T47D (cell line): ENCODE measurements around the gene KMT2E.

Experiments used
- DNase-seq, 2 experiments: peaks; one replicate each; pipeline versions ENCODE4 v3.0.0 to v3.0.0-alpha.2; 2011 to 2012; ENCODE audit warnings: low read depth in 1 of 2, low spot score in 1 of 2
- JUND ChIP-seq: IDR thresholded peaks from 2 replicates; pipeline ENCODE4 v1.6.1; 2012; ENCODE audit warnings: low read depth
- in situ Hi-C: cut with HindIII; loops from 2 replicates; pipeline ENCODE4 v1.10.0; 2016; ENCODE audit warnings: low sequenced_read_pairs, low pct_unique_long_range_greater_than_20kb

Gene KMT2E

DNA sequence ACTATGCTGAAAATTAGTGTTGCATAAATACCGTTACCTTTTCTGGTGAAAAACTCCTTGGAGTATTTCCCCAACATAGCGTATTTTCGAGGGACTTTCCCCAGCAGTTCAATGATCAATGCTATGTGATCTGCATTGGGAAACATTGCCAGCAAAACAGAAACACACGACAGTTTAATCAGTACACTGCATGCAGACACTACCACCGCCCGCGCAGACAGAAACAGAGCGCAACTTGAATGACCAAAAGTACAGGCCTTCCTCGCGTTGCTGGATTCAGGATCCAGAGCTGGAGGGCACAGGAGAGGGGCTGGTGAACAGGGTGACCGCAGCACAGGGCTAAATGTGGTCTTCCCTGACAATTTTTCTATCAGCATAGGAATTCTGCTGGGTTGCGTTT lies 111.7 kb downstream of the KMT2E start:
- DNase-seq, result no peak
- no peak for TF ChIP-seq JUND
- in situ Hi-C loops, result no loop called here

DNA sequence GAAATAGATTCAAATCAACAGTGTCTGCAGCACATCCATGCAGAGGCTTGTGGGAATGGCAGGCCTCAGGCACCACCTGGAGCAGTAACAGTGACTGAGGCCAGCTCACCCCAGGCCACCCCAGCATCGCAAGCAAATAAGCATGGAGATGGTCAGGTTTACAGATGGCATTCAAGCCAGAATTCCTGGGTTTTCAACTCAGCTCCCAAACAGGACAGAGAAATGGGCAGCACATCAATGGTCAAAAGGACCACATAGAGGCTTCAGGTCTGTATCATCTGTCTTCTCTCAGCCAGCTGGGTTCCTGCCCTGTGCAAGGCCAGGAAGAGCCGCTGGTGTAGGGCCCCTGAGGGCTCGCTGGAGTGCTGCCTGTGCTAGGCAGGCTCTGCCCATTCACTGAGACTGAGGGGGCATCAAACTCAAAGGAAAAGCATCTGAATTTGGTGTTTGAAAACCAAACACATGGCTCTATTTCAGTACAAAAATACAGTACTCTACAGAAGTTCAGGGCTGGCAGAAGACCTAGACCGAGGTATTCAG lies 112.5 kb downstream of the KMT2E start:
- TF ChIP-seq JUND, result no peak
- no peak for DNase-seq
- in situ Hi-C loops, result no loop called here

DNA sequence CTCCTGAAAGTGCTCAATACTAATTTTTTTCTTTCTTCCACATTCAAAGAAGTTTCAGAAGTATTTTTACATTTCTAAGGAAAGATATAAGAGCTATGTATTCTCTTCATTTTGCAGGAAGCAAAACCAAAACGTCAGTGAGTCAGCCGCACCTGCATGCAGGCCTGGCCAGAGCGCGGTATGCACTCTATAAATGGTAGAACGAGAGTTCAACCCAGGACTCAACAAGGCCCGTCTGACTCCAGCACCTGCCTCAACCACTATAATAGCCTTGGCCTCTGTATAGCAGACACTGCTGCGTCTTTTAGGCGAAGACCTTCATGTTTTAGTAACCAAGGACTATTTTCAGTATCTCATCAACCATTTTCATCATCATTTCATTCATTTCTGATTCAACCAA lies 113.2 kb downstream of the KMT2E start:
- no peak for TF ChIP-seq JUND

DNA sequence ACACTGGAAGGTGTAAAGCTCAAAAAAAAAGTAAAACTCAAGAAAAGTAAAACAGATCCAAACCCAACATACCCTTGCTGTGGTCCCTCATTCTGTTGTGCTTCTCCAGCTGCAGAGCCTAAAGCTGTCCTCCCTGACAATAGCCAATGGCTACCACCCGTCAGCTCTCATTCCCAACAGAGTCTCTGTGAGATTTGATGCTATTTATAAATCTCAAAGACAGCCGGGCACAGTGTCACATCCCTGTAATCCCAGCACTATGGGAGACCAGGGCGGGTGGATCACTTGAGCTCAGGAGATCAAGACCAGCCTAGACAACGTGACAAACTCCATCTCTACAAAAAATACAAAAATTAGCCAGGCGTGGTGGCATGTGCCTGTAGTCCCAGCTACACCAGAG lies 116.0 kb downstream of the KMT2E start:
- in situ Hi-C loops, result no loop called here
- TF ChIP-seq JUND, result no peak
- DNase-seq, result no peak

More for the DNA sequence above, 113.2 kb downstream of the KMT2E start:
- in situ Hi-C loops, result no loop called here
- DNase-seq, result no peak

DNA sequence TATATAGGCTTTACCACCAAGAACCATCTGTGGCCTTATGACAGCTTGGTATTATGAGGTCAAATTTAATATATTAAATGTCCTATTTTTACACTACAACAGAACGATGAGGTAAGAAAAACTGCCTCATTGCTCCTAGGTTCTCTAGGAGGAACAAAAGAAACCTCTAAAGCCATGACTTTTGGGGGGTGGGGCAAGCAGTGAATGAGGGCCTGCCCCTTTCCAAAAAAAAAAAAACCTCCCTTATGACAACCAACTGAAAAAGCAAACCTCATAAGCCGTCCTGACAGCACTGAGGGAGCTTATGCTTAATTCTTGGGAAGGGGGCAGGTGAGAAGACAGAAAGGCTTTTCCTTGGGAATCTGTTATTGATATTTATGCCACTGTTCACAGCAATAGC lies 116.6 kb downstream of the KMT2E start:
- in situ Hi-C loops, result no loop called here
- no peak for DNase-seq
- no peak for TF ChIP-seq JUND

DNA sequence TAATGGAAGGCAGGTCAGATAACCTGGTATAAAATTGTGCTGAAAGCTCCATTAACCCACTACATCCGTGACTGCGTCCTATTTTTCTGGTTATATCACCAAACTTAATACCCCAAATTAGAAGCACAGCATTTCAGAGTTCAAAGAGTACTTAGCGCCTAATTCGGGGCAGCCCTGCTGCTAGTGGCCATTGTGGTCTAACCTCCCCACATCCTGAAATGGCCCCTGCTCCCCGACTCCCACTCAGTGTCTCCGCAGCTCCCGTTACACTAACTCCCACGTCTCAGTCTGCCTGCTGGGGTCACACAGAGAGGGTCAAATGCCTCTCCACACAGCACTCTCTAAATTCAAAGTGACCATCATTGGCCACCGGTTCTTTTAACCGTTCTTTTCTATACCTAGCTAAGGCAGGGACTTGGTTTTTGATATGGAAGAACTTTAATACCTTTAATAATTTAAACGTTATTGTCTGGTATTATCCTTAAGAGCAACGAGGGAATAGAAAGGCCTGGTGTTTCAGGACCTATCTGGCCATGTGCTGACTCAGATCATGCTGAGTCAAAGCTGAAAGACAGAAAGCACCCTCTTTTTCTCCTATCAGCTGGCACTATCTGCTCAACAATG lies 117.1 kb downstream of the KMT2E start:
- no peak for DNase-seq
- in situ Hi-C loops, result no loop called here
- TF ChIP-seq JUND, result no peak

DNA sequence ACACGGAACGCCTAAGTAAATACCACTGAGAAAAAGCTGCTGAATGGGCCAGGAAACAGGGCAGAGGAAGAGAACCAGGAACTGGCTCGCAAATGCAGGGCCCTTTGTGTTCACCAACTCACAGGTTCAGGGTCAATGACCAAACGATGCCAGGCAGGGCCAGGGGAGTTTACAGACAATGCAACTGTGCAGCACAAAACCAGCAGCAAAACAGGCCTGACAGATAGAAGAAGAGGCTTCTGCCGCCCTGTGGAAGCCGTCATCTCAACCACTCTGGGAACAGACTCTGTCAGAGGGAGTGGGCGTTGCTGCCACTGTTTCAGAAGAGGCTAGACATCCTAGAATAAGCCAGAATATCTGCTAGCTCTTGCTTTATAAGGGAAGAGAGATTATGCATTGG lies 117.9 kb downstream of the KMT2E start:
- in situ Hi-C loops, result no loop called here
- no peak for DNase-seq
- no peak for TF ChIP-seq JUND

DNA sequence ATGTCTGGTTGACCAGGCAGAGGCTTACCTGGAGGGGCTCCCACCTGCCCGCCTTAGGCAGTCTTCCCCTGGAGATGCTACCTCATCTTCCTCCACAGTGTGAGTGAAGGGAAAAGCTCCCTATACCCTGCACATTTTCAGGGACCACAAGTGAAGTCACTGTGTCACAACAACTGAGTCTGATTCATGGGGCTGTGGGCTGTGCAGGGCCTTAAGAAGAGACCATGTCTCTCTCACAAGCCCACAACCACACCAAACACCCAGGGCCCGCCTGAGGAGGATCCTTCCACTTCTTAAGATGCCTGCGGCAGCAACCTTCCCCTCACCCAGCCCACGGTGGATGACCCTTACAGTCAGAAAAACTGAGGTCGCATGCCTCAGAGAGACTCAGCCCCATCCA lies 118.3 kb downstream of the KMT2E start:
- no peak for TF ChIP-seq JUND
- in situ Hi-C loops, result no loop called here
- no peak for DNase-seq

DNA sequence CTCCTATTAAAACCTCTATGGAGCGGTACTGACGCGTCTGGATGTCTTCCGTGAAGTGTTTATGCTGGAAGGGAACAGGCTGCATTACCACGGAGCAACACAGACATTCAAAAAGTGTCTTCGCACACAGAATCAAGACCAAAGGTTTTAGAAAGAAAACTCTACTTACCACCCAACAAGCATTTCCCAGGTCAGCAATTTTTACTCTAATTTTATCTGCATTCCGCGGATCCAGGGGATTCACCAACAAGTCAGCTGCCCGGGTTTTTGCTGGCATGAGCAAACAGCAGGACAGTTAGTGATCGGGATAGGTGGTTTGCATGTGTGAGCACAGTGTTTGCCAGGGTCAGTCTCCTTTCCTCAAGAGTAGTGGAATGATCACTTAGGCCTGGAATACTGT lies 118.8 kb downstream of the KMT2E start:
- no peak for DNase-seq
- TF ChIP-seq JUND, result no peak
- in situ Hi-C loops, result no loop called here

DNA sequence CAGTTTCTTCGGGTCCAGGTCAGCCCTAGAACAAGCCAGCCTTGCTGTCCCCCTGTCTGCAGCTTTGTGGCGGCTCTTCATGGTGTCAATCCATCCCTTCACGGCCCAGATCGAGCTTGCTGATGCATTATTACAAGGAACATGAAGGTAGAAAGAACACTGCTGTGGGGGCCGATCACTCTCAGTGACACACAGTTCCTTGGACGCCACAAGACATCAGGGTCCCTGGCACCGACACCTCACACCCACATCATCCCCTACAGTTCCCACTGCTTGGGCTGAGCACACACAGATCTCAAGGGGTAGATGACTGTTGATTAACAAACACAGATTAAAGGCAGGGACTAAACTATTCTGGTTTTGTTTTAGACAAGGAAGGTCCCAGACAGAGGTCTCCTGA lies 119.4 kb downstream of the KMT2E start:
- no peak for DNase-seq
- no peak for TF ChIP-seq JUND
- in situ Hi-C loops, result no loop called here

DNA sequence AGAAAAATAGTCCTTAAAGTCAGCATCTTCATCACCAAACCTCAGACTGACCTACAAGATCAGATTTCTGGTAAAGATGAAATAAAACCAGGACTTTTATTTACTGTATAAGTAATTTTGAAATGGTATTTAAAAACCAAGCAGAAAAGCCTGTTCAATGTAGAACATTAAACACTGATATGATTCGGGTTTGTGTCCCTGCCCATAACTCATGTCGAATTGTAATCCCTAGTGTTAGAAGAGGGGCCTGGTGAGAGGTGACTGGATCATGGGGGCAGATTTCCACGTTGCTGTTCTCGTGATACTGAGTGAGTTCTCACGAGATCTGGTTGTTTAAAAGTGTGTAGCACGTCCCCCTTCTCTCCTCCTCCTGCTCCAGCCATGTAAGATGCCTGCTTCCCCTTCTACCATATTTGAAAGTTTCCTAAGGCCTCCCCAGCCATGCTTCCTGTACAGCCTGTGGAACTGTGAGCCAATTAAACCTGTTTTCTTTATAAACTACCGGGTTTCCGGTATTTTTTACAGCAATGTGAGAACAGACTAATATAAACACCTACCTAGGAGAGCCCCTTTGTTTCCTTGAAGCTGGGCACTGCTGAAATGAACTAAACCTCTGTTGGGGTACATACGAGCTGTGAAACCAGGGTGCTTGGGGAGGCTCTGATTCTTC lies 120.1 kb downstream of the KMT2E start:
- in situ Hi-C loops, result no loop called here
- no peak for TF ChIP-seq JUND

DNA sequence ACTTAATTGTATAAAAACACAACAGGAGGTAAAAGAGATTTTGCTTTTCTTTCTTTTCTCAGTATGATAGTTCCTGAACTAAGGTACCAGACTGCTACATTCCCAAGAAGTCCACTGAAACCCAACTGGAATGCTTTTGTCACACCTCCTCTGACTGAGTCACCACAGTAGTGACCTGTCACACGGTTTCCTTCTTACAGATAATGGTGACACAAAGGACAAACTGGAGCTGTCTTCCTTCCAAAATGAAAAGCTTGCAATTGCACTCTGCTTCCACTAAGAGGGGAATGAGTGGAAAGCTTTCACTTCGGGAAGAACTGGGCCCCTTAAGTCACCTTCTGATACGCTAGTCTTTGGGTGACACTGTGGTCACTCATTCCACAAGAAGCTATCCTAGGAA lies 122.2 kb downstream of the KMT2E start:
- no peak for DNase-seq
- TF ChIP-seq JUND, result no peak
- in situ Hi-C loops, result no loop called here

More for the DNA sequence above, 120.1 kb downstream of the KMT2E start:
- DNase-seq, result no peak

DNA sequence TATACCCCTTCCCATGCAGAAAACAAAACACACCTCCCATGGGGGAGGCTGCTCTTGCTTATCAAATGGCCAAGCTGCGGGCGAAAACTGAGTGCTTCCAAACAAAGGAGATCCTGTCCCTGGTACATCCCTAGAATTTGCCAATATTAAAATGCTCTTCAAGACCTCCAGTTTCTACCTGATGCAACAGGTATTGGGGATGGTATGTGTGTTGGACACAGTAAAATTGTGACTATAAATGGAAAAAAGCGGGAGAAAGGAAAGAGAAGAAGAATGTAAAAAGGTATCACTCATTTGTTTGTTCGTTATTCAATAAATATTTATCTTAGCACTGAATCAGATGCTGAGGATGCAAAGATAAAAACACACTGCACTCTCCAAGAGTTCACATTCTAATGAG lies 123.9 kb downstream of the KMT2E start:
- no peak for DNase-seq
- no peak for TF ChIP-seq JUND
- in situ Hi-C loops, result no loop called here

DNA sequence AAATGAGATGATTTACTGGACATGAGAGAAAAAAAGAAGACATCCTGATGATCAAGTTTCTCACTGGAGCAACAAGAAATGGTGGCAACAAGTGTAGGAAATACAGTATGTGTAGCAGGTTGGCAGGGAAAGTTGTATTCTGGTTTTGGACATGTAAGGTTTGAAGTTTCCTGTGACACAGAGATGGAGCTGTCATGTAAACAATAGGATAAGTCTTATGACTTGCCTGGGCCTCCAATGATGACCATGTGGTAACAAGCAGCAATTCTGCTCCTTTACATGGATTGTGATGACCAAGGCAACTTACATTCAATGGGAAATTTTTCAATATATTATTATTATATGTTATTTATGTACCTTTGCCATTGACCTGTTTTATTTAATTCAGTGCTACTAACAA lies 125.4 kb downstream of the KMT2E start:
- TF ChIP-seq JUND, result no peak
- no peak for DNase-seq
- in situ Hi-C loops, result no loop called here
